ENCODE results near the gene NLGN4Y. TPM values are rescaled to one million over a fixed set of nuclear protein-coding genes. Genes with fewer than 3 reads are reported as not detected.

NLGN4Y gene
- total and polyA plus RNA-seq, 4 donors: 2.9 to 5.3 TPM; not detected in 2

GRCh38 chrY:14581294-14581693 lies 57.0 kb downstream of the NLGN4Y start:
- no peaks in the 10 kb centered on the region for H3K27me3 ChIP-seq (ENCODE audit: control insufficient read depth in 4 of 4, insufficient read depth in 4 of 4, low read length in 3 of 4)
- no peak for TF ChIP-seq TAF1 (conservative IDR thresholded peaks at IDR 0.05)
- no peak for TF ChIP-seq GABPA (IDR thresholded peaks at IDR 0.05 in 1 of 2, conservative IDR thresholded peaks at IDR 0.05 in 1 of 2)
- TF ChIP-seq MAX (IDR thresholded peaks at IDR 0.05): no peak
- no peak for TF ChIP-seq SP1 (IDR thresholded peaks at IDR 0.05)
- no peak for TF ChIP-seq RXRA (IDR thresholded peaks at IDR 0.05)
- TF ChIP-seq, protein P1, sequence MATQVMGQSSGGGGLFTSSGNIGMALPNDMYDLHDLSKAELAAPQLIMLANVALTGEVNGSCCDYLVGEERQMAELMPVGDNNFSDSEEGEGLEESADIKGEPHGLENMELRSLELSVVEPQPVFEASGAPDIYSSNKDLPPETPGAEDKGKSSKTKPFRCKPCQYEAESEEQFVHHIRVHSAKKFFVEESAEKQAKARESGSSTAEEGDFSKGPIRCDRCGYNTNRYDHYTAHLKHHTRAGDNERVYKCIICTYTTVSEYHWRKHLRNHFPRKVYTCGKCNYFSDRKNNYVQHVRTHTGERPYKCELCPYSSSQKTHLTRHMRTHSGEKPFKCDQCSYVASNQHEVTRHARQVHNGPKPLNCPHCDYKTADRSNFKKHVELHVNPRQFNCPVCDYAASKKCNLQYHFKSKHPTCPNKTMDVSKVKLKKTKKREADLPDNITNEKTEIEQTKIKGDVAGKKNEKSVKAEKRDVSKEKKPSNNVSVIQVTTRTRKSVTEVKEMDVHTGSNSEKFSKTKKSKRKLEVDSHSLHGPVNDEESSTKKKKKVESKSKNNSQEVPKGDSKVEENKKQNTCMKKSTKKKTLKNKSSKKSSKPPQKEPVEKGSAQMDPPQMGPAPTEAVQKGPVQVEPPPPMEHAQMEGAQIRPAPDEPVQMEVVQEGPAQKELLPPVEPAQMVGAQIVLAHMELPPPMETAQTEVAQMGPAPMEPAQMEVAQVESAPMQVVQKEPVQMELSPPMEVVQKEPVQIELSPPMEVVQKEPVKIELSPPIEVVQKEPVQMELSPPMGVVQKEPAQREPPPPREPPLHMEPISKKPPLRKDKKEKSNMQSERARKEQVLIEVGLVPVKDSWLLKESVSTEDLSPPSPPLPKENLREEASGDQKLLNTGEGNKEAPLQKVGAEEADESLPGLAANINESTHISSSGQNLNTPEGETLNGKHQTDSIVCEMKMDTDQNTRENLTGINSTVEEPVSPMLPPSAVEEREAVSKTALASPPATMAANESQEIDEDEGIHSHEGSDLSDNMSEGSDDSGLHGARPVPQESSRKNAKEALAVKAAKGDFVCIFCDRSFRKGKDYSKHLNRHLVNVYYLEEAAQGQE (IDR thresholded peaks at IDR 0.05): no peak
- no peak for TF ChIP-seq EGR1 (IDR thresholded peaks at IDR 0.05; ENCODE audit: low read depth in 2 of 2)
- no peak for TF ChIP-seq CTCF (IDR thresholded peaks at IDR 0.05; ENCODE audit: low read depth, low read length, missing input control)
- TF ChIP-seq YY1 (IDR thresholded peaks at IDR 0.05): no peak
- H3K4me3 ChIP-seq (ENCODE audit: low read depth in 1 of 3, low read length in 3 of 3): no peak overlapping the region
- no peaks in the 10 kb centered on the region for H3K36me3 ChIP-seq (ENCODE audit: control insufficient read depth in 4 of 4, insufficient read depth in 3 of 4, low read depth in 1 of 4, low read length in 3 of 4)
- H3K9me3 ChIP-seq (ENCODE audit: control insufficient read depth in 4 of 4, low read length in 3 of 4): no peaks in the 10 kb centered on the region
- H3K27ac ChIP-seq (ENCODE audit: low read depth in 1 of 2, low read length in 2 of 2): no peak overlapping the region
- no peaks in the 10 kb centered on the region for H3K4me1 ChIP-seq (ENCODE audit: control insufficient read depth in 4 of 4, insufficient read depth in 4 of 4, low read length in 3 of 4)
- no peak for DNase-seq (ENCODE audit: low spot score)
- H3K9ac ChIP-seq (ENCODE audit: low read depth in 1 of 2, low read length in 2 of 2): no peak overlapping the region
- 89% methylated on average over 3 of the region's 3 CpGs for WGBS

- Histone ChIP-seq H3K9me3 (ENCODE audit: control insufficient read depth in 4 of 4, low read length in 3 of 4) (no peaks in the 10 kb centered on the region), H3K27ac (ENCODE audit: low read depth in 1 of 2, low read length in 2 of 2) (no peak overlapping the region), H3K9ac (ENCODE audit: low read depth in 1 of 2, low read length in 2 of 2) (no peak overlapping the region), H3K27me3 (ENCODE audit: control insufficient read depth in 4 of 4, insufficient read depth in 4 of 4, low read length in 3 of 4) (no peaks in the 10 kb centered on the region), H3K4me3 (ENCODE audit: low read depth in 1 of 3, low read length in 3 of 3) (no peak overlapping the region), H3K4me1 (ENCODE audit: control insufficient read depth in 4 of 4, insufficient read depth in 4 of 4, low read length in 3 of 4) (no peaks in the 10 kb centered on the region), H3K36me3 (ENCODE audit: control insufficient read depth in 4 of 4, insufficient read depth in 3 of 4, low read depth in 1 of 4, low read length in 3 of 4) (no peaks in the 10 kb centered on the region)
- WGBS: 61% methylated on average over 4 of the region's 4 CpGs
- DNase-seq (ENCODE audit: low spot score): no peak
- no peak for TF ChIP-seq HNF4G (IDR thresholded peaks at IDR 0.05)
- TF ChIP-seq NR2F2 (IDR thresholded peaks at IDR 0.05): no peak
- no peak for TF ChIP-seq HNF4A (conservative IDR thresholded peaks at IDR 0.05)
- TF ChIP-seq EGR1 (IDR thresholded peaks at IDR 0.05; ENCODE audit: low read depth in 2 of 2): no peak
- TF ChIP-seq GABPA (IDR thresholded peaks at IDR 0.05 in 1 of 2, conservative IDR thresholded peaks at IDR 0.05 in 1 of 2): no peak
- no peak for TF ChIP-seq FOXA2 (IDR thresholded peaks at IDR 0.05)
- no peak for TF ChIP-seq RAD21 (IDR thresholded peaks at IDR 0.05)
Measured at GRCh38 chrY:14586725-14587124, 62.4 kb downstream of the NLGN4Y start.

DNA sequence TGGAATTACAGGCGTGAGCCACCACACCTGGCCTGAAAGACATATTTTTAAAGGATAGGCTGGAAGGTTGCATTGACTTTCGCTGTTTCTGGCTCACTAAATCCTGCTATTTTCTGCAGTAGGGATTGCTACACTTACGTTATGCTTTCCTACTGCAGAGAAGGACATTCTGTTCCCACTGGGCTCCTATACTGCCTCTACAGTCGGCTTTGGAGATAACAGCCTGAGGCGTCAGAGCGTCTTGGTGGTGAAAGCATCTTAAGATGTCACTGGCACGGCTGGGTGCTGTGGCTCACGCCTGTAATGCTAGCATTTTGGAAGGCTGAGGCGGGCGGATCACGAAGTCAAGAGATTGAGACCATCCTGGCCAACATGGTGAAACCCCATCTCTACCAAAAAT lies 77.0 kb downstream of the NLGN4Y start:
- Histone ChIP-seq H3K4me3 (ENCODE audit: low read depth in 1 of 3, low read length in 3 of 3) (no peak overlapping the region), H3K9ac (ENCODE audit: low read depth in 1 of 2, low read length in 2 of 2) (no peak overlapping the region)
- 90% methylated on average over 11 of the region's 11 CpGs for WGBS
- TF ChIP-seq FOXA2 (IDR thresholded peaks at IDR 0.05): no peak
- TF ChIP-seq MAX (IDR thresholded peaks at IDR 0.05): no peak
- TF ChIP-seq CTCF (IDR thresholded peaks at IDR 0.05; ENCODE audit: low read depth, low read length, missing input control): no peak
- TF ChIP-seq NR2F2 (IDR thresholded peaks at IDR 0.05): no peak
- TF ChIP-seq, protein P2, sequence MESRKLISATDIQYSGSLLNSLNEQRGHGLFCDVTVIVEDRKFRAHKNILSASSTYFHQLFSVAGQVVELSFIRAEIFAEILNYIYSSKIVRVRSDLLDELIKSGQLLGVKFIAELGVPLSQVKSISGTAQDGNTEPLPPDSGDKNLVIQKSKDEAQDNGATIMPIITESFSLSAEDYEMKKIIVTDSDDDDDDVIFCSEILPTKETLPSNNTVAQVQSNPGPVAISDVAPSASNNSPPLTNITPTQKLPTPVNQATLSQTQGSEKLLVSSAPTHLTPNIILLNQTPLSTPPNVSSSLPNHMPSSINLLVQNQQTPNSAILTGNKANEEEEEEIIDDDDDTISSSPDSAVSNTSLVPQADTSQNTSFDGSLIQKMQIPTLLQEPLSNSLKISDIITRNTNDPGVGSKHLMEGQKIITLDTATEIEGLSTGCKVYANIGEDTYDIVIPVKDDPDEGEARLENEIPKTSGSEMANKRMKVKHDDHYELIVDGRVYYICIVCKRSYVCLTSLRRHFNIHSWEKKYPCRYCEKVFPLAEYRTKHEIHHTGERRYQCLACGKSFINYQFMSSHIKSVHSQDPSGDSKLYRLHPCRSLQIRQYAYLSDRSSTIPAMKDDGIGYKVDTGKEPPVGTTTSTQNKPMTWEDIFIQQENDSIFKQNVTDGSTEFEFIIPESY (IDR thresholded peaks at IDR 0.05): no peak
- no peak for TF ChIP-seq HNF4A (conservative IDR thresholded peaks at IDR 0.05)
- TF ChIP-seq TAF1 (conservative IDR thresholded peaks at IDR 0.05): no peak

More for the DNA sequence above, 77.0 kb downstream of the NLGN4Y start:
- Histone ChIP-seq H3K27ac (ENCODE audit: low read depth in 1 of 2, low read length in 2 of 2) (no peak overlapping the region), H3K9me3 (ENCODE audit: control insufficient read depth in 4 of 4, low read length in 3 of 4) (no peaks in the 10 kb centered on the region), H3K4me1 (ENCODE audit: control insufficient read depth in 4 of 4, insufficient read depth in 4 of 4, low read length in 3 of 4) (no peaks in the 10 kb centered on the region), H3K27me3 (ENCODE audit: control insufficient read depth in 4 of 4, insufficient read depth in 4 of 4, low read length in 3 of 4) (no peaks in the 10 kb centered on the region), H3K36me3 (ENCODE audit: control insufficient read depth in 4 of 4, insufficient read depth in 3 of 4, low read depth in 1 of 4, low read length in 3 of 4) (no peaks in the 10 kb centered on the region)
- no peak for DNase-seq (ENCODE audit: low spot score)

Measured in liver (tissue), 9 donors.